Transverse colon (tissue), 3 donors: Measurements from ENCODE around the gene FIS1.

ENCODE experiments used
- CTCF ChIP-seq, 5 experiments: fragments of 200-600 bp in 3 of 5; fragments of 450-650 bp in 2 of 5; sonication (generic) in 3 of 5; IDR thresholded peaks; 1 replicate in 2 of 5; 2 replicates in 3 of 5; pipeline ENCODE4 v1.5.1; 2016 to 2017; ENCODE audit warnings: antibody characterized with exemption in 5 of 5, inconsistent platforms in 3 of 5, mild to moderate bottlenecking in 2 of 5, moderate library complexity in 1 of 5
- EP300 ChIP-seq: sonication (generic); formaldehyde crosslinking; IDR thresholded peaks from one replicate; pipeline ENCODE4 v1.6.1; 2017; ENCODE audit warnings: antibody characterized with exemption, low read depth
- POLR2A ChIP-seq: fragments of 450-650 bp; IDR thresholded peaks from one replicate; pipeline ENCODE4 v1.6.1; 2016; ENCODE audit warnings: antibody characterized with exemption, mild to moderate bottlenecking, moderate library complexity

DNA sequence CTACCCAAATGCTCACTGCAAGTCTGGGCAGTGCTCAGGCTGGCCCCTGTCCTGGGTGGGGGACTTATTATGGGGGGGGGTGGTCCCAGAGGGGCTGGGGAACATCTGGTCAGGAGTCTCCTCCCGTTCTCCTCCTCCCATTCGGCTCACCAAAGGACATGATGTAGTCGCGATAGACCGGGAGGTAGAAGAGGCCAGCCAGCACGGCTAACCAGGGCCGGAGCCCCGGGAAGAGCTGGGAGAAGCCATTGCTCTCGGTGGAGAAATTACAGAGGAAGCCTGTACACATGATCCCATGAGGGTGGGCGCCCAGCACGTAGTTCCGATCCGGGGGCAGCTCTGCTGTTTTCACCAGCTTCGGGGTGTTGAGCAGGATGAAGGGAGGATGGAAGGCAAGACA, 46.4 kb downstream of the FIS1 start:
- no peak for TF ChIP-seq CTCF (IDR thresholded peaks at IDR 0.05)
- TF ChIP-seq POLR2A = no peak
- no peak for TF ChIP-seq EP300
